MM.1S (cell line): ENCODE measurements around the gene PTPRC.

Experiments used
- EZH2phosphoT487 ChIP-seq: fragments of 300-600 bp; sonication (generic); IDR thresholded peaks from 2 replicates; pipeline ENCODE4 v1.6.1; 2018; ENCODE audit warnings: antibody characterized with exemption, low read length
- TF ChIP-seq, protein P1 (sequence below): fragments of 300-600 bp; sonication (generic); IDR thresholded peaks from 2 replicates; pipeline ENCODE4 v1.5.1; 2016; ENCODE audit warnings: antibody characterized with exemption, low read length, mixed read lengths

DNA sequence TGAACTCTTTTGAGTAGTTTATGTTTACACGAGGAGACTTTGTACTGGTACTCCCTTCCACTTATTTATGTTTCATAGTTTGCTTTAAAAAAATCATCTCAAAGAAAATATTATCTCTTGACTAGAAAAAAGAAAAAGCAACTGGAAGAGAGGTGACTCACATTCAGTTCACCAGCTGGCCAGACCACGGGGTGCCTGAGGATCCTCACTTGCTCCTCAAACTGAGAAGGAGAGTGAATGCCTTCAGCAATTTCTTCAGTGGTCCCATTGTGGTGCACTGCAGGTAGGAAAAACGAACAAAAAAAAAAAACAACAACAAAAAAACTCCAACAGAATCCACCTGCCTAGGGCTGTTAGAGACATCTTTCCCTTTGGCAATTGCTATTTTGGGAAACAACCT is 102.9 kb downstream of the PTPRC start:
- TF ChIP-seq, protein P1, sequence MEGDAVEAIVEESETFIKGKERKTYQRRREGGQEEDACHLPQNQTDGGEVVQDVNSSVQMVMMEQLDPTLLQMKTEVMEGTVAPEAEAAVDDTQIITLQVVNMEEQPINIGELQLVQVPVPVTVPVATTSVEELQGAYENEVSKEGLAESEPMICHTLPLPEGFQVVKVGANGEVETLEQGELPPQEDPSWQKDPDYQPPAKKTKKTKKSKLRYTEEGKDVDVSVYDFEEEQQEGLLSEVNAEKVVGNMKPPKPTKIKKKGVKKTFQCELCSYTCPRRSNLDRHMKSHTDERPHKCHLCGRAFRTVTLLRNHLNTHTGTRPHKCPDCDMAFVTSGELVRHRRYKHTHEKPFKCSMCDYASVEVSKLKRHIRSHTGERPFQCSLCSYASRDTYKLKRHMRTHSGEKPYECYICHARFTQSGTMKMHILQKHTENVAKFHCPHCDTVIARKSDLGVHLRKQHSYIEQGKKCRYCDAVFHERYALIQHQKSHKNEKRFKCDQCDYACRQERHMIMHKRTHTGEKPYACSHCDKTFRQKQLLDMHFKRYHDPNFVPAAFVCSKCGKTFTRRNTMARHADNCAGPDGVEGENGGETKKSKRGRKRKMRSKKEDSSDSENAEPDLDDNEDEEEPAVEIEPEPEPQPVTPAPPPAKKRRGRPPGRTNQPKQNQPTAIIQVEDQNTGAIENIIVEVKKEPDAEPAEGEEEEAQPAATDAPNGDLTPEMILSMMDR = no peak
- no peak for TF ChIP-seq EZH2phosphoT487
